HG03575 (cell line): Measurements from ENCODE around the gene CAD.
"Not testable (repeated sequence)": the region's sequence is repeated elsewhere in the genome, so short reads cannot be mapped to it uniquely, and the experiment has no call there.

Source experiments
- ATAC-seq: cut with Tn5 transposase; IDR thresholded peaks from one replicate; pipeline ENCODE4 v1.9.1; 2021; ENCODE audit not compliant: unreplicated experiment, insufficient number of reproducible peaks, low FRiP score; ENCODE audit errors: extremely low read depth

Gene CAD

DNA sequence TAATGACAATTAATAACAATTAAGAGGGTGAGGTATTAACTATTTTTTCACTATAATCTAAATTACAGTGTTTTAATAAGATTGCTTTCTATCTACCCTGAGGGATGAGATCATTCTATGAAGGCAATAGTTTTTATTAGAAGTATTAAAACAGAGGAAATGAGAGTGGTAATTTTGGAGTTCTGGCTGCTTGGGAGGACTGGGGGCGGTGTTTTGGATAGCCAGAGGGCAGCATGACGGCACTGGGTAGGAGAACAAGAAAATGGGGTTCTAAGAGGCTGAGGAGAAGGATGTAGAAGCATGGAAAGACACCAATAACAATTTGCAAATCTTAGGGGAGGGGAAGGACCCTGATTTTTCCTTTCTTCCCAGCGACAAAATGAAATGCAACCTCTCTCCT, 53.0 kb downstream of the CAD start:
- no peak for ATAC-seq

DNA sequence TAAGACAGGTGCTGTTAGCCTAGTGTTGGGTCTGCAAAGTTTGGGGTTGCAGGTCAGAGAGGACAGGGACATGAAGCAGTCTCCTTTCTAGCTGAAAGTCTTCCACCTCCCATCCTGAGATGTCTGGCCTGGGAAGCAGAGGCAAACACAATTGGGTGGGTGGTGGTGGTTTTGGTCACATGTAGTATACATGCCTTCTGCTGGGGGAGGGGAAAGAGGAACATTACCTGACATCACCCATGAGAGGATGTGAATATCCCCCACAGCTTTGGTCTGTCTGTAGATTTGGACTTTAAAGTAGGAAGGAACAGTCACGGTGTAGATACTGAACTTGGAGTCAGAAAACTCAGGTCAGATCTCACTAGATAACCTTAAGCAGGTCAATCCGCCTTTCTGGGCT, 53.5 kb downstream of the CAD start:
- no peak for ATAC-seq

DNA sequence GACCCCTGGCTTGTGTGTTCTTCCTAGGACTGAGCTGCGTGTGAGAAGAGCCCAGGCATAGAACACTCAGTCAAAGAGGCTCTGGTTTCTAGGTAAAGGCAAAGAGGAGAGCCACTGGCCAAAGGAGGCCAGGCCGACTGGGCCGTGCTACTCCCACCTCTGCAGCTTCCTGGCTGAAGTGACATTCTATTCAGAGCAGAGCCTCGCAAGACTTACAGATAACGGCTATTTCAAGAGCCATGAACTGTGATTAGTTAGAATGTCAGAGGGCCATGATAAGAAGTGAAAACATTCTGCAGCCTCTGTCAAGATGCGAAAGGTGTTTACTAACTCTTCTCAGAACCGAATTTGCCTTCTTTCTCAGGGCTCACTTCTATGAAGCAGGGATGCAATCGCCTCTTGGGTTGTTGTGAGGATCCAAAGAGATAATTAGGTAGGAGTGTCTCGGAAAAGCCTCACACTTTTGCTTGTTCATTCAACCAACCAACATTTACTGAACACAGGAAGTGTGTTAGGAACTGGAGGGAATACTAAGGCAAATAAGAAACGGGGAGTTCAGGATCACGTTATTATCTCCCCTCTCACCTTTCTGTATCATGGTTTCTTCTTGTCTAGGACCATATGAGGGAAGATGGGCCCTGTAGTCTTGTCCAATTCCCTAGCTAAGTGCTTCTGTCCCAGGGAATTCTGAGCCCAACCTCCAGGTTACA, 54.6 kb downstream of the CAD start:
- no peak for ATAC-seq

- not testable (repeated sequence) for ATAC-seq
Observed at GRCh38 chr2:27272537-27273522, 55.7 kb downstream of the CAD start.

GRCh38 chr2:27275211-27276150, 58.3 kb downstream of the CAD start, which contains the start of gene DNAJC5G:
TSS of gene DNAJC5G (plus strand) at chr2:27275433. CDS start at chr2:27276729, 1,296 bp downstream.
- ATAC-seq = no peak

DNA sequence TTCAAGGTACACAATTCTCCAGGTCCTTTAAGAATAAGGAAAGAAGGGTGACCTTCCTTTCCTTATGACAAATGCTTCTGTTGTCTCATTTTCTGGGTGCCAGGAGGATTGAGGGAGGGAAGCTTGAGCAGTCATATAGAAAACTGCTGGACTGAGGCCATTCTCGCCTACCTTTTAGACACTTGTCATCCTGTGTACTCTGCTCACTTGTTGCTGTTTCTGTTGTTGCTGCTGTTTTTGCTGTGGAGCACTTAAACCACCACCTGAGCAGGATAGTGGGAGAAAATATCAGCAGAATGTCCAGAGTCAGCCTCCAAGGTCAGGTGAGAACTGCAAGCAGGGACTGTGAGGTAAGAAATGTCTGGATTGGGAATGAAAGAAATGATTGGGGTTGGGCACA, 60.8 kb downstream of the CAD start:
- no peak for ATAC-seq

GRCh38 chr2:27280826-27281225, 63.7 kb downstream of the CAD start:
- ATAC-seq = no peak

GRCh38 chr2:27281442-27281841, 64.3 kb downstream of the CAD start:
- ATAC-seq = no peak

- ATAC-seq = no peak
Observed at GRCh38 chr2:27281855-27282559, 64.8 kb downstream of the CAD start, which contains the start of gene TRIM54. TSS of gene TRIM54 (plus strand) at chr2:27282429. CDS start at chr2:27282732, 303 bp downstream.

GRCh38 chr2:27282892-27283291, 65.7 kb downstream of the CAD start:
- ATAC-seq = no peak

DNA sequence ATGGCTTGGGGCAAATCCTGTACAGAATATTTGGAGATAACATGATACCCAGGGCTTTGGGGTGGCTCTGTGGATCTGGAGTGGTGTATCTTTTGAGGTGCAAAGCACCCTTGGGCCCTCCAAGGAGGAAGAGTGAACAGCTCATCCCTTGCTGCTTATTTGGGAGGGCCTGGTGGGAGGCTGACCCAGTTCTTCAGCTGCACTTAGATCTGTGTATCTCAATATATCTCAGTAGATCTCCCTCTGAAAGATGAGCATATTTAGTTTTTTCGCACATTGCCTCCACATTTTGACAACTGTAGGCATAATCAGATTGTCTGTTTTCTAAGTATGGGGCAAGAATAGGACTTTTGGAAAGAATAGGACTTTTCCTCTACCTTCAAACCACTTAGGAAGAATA, 67.8 kb downstream of the CAD start:
- ATAC-seq = no peak

GRCh38 chr2:27285481-27285880, 68.3 kb downstream of the CAD start:
- no peak for ATAC-seq

GRCh38 chr2:27288610-27289009, 71.4 kb downstream of the CAD start:
- no peak for ATAC-seq

GRCh38 chr2:27290549-27290948, 73.4 kb downstream of the CAD start:
- ATAC-seq = no peak

DNA sequence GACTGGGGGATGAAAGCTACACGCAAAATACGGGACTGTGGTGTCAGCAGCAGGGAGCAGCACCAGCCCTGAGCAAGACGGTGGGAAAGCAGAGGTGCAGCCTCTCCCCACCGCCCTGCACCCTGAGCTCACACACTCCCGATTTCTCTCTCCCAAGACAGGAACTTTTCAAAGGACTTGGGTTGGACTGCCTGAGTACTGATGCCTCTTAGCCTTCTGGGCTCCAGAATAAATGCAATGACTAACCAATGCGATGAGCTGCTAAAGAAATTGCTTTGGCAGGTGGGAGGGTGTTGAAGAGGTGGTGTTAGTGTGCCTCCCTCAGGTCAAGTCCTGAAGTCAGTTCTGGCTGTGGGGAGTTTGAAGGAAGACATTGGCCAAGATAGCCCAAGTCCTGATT, 74.7 kb downstream of the CAD start:
- ATAC-seq = no peak
